ENCODE measurements around the gene SRMS.

Gene SRMS

DNA sequence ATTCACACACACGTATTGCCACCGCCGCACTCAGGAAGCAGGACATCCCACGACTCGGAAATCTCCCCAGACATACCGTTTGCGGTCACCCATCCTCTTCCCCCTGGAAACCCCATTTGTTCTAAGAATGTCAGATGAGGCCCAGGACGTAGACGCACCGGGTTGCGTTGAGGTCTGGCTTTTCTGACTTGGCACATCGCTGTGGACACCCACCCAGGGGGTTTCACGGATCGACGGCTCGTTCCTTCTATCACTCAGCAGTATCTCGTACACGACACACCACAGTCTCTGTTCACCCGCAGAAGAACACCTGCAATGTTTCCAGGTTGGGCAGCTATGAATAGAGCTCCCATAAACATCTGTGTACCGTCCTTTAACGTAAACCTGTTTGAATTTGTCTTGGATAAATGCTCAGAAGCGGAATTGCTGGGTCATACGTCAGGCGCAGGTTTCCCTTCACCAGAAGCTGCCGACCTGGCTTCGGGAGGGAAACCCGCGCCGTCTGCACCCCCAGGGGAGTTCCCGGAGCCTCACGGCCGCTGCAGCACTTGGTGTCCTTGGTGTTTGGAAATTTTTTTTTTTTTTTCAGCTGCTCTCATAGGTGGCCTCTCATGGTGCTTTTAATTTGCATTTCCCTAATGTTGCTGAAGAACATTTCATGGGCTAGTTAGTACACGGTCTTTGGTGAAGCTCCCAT lies 39.3 kb downstream of the SRMS start:
- intact Hi-C loops (cut with DNase I), result no loop called here
- peak in 3 of 10 donors; percentile 42 to 59 (median 55) for DNase-seq

DNA sequence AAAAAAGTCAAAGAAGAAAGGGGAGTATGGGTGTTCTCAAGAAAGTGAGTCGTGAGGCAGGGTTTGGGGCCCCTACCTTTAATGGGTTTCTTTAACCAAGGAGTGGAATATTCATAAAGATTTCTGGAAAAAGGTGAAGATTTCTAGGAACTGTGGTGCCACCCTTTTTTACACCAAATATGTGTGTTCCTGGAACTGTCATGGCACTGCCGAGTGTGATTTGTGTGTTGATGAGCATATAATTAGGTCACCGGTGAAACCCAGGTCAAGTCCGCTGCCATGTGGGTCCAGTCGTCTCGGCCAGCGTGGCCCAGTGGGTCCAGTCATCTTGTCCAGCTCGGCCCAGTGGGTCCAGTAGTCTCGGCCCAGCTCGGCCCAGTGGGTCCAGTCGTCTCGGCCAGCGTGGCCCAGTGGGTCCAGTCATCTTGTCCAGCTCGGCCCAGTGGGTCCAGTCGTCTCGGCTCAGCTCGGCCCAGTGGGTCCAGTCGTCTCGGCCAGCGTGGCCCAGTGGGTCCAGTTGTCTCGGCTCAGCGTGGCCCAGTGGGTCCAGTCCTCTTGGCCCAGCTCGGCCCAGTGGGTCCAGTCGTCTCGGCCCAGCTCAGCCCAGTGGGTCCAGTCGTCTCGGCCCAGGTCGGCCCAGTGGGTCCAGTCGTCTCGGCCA lies 40.3 kb downstream of the SRMS start:
- DNase-seq, result peak in 3 of 10 donors; percentile 57 to 78 (median 74)
- intact Hi-C loops (cut with DNase I), result no loop called here

DNA sequence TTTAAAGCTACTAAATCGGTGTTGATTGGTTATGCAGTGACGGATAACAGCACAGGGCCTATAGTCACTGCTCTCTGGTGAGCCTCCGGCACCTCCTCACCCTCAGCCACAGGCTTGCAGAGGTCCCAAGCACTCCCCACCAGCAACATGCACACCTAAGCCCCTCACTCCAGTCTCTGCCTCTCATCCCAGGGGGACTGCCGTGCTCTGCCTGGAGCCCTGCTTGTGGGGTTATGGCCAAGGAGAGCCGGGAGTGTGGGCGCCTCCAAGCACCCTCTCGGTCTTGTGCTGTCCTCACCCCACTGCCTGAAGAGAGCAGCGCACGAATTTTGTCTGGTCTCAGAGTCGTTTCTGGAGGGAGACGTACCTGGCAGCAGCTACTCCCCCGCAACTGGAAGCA lies 41.8 kb downstream of the SRMS start:
- intact Hi-C loops (cut with DNase I), result no loop called here
- peak in 3 of 10 donors; percentile 52 to 69 (median 67) for DNase-seq

DNA sequence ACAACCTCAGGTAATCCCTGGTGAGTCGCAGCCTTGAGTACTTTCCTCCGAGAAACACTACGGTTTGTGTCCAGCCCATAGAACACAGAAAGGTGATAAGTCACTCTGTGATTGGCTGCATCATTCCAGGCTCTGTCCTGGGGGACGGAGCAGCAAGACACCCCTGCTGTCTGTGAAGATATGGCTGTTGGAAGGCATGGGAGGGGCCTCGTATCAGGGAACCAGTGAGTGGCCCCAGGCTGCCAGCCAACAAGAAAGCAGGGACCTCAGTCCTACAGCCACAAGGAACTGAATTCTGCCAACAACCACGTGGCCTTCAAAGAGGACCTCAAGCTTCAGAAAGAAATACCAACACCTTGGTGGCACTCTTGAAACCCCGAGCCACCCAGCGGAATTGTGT lies 42.3 kb downstream of the SRMS start:
- peak in 3 of 10 donors; percentile 1 to 51 (median 9) for DNase-seq
- intact Hi-C loops (cut with DNase I), result no loop called here

DNA sequence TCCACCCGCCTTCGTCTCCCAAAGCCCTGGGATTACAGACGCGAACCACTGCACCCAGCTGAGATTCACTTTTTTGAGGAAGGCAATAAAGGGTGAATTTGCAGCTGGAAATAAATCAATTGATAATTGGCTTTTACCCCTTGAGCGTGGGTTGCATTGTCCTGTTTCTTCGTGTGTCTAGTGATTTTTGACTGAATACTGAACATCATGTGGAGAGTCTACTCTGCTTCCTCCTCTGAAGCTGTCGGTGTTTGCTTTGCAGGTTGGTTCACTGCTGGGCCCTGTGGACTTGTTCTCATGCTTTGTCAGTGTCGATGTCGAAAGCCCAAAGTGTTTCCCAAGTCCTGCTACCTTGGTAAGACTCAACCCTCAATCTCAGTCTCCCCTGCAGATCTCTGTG lies 42.9 kb downstream of the SRMS start:
- peak in 1 of 10 donors; percentile 6 for DNase-seq
- intact Hi-C loops (cut with DNase I), result no loop called here

DNA sequence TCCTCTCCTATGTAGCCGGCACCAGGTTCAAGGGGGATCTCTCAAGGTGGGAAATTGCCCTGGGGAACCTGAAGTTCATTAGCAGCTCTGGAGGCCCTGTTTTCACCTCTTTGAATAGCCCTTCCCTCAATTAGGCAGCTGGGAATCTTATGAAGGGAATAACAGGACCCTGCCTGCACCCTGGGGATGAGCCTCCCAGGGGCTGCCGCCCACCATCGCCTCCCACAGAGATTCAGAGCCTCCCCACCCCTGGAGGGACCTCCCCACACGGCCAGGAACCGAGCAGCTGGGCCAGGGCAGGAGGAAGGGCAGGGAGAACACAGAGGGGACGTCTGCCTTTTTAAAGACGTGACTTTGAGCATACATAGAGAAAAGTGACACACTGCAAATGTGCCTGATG lies 44.0 kb downstream of the SRMS start:
- intact Hi-C loops (cut with DNase I), result no loop called here
- peak in 3 of 10 donors; percentile 4 to 23 (median 11) for DNase-seq

DNA sequence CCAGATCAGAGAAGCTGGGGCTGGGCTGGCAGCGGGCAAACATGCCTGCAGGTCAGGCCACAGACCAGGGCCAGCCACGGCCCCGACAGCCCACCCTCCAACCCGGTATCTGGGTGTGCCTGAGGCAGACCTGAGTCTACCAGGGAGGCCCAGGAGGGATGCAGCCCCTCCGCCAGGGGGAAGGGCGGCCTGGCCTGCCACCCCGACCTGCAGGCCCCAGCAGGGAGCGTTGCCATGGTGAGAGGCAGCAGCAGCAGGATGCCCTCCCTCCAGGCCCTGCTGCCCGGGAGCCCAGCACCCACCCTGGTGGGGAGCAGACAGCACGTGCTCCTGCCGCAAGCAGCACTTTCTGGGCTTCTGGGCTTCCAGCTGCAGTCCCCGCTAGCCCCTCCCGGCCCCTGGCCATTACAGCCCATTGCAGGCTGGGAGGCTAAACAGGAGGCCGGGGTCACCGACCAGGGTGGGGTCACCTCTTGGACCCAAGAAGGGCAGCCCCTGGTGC lies 44.8 kb downstream of the SRMS start:
- intact Hi-C loops (cut with DNase I), result no loop called here
- DNase-seq, result peak in 3 of 10 donors; percentile 83 to 89 (median 86)

DNA sequence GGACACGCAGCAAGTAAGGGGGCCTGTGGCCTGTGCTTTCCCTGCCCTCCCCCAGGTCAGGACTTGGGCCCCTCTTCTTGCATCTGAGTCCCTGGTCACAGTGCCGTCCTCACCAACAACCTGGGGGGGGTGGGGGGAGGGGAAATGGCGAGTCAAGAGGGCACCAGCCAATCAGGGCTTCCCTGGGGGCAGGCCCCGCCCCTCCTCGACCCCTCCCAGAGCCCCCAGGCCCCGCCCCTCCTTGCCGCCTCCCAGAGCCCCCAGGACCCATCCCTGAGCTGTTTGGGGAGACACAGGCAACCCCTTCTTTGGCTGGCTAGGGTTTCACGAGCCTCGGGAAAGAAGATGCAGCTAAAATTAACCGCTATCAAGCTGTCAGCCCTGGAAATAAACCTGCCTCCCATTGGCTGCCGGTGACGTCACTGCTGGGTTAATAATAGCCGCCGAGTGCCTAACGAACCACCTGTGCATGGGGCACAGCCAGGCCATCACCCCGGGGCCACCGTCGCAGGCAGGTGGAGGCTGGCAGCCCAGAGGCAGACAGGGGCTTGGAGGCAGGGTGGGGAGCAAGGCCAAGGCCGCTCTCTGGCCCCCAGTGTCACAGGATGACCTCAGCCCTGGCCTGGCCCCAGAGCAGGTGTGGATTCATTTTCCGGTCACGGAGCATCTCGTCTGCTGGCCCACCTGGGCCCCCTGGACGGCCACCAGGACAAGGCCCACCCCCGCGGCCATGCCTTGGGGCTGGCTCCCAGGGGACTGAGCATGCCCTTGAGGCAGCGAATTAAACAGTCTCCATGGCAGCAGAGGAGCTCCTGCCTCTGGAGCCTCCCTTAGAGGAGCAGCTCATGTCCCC lies 45.5 kb downstream of the SRMS start:
- DNase-seq, result peak in 9 of 10 donors; percentile 46 to 97 (median 87)
- intact Hi-C loops (cut with DNase I), result no loop called here

DNA sequence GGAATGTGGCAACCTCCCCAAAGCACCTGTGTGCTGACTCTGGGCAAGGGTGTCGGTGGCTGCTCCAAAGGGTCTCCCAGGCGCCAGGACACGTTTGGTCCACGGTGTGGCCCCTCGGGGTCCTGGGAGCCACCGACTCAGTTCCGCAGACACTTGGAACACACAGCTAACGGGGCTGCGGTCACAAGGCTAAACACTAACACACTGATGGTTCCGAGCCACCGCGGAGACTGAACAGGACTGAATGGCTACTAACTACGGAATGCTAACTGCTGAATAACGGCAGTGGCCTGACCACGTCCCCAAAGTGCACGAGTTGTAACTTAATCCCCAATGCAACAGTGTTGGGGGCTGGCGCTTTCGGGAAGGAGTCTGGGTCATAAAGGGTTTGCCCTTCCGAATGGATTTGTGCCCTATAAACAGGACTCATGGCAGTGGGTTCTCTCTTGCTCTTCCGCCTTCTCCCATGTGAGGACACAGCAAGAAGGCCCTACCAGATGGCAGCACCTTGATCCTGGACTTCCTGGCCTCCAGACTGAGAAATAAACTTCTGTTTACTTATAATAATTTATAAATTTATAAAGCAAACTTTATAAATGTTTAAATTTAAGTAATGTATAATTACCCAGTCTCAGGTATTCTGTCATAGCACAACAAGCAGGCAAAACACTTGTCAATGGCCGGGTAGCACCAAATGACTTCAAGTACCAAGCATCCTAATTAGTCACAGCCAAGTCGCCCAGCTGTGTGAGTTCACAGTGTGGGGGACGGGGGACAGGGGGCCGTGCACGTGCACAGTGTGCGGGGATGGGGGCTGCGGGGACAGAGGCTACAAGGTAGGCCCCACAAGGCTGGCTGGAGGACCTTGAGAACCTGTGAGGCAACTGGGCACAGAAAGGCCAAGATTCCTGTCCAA lies 46.4 kb downstream of the SRMS start:
- intact Hi-C loops (cut with DNase I), result no loop called here
- peak in 3 of 10 donors; percentile 59 to 68 (median 61) for DNase-seq

DNA sequence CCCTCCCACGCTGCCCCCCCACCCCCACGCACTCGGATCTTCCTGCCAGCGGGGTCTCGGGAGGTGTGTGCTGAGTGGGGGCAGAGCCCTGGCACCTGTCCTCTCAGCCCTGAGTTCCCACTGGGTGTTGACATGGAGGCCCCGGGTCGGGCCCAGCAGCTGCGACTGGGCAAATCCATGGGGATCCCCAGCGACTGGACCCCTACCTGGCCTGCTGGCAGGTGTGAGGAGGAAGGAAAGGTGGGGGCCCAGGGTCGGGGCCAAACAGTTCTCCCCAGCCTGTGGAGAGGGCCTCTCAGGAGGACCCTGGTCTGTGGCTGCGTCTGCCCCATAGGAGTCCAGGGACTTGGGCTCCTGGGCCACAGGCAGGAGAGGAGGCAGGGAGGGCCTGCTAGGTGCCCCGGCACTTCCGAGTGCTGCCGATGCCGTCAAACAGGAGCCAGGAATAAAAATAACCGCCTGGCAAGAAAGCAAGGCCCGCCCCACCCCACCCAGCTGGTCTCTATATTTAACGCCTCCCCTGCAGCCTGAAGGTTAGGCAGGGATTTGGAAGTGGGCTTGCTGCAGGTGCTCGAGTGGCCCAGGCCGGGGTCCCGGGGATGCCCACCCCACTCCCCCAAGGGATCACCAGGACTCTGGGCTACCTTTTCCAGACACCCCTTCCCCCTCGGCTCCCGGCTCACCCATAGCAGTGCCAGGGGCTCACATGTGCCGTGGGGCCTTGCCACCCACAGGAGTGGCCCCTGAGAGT lies 47.2 kb downstream of the SRMS start:
- intact Hi-C loops (cut with DNase I), result no loop called here
- peak in 3 of 10 donors; percentile 69 to 75 (median 71) for DNase-seq

DNA sequence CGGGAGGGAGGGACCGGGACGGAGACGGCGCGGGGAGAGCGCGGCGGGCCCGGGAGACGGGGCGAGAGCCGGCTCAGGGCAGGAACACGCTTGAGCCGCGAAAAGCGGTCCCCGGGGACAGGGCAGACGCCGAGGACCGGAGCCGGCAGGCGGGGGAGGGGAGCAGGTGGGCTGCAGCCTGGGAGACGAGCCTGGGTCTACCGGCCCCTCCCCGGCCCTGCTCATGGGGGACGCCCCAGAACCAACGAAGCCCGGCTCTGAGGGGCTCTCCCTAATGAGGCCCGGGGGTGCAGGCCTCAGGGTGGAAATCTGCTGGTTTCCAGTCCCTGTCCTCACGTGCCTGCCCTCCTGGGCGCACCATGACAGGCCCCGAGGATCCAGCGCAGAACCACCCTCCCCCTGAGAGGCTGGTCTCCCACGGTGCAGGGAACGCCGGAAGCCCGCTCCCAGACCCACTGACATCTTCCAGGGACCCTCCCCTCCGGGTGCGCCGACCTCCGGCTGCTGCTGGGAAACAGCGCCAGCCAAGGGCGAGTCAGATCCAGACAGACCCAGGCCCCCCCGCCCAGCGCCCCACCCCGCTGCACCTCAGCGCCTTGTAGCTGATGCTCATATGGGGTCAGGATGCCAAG lies 48.1 kb downstream of the SRMS start:
- intact Hi-C loops (cut with DNase I), result no loop called here
- DNase-seq, result peak in 3 of 10 donors; percentile 70 to 80 (median 73)

DNA sequence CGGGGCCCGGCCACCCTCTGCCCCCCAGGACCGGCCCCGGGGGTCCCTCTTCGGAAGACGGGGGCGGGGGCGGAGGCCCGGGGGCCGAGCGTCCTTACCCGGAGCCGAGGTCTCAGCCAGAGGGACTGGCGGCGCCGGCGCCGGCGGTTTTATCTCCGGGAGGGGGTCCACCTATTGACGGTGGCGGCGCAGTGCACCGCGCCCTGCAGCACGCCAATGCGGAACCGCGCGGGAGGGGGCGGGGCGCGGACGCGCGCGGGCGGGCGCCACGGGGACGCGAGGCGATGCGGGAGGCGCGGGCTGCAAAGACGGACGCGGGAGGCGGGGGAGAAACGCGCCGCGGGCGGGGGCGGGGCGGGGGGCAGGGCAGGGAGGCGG lies 48.6 kb downstream of the SRMS start, which contains the start of gene EEF1A2:
Gene EEF1A2 (minus strand): TSS at position 124 of the 378 bp plus-strand sequence. CDS start 1,320 bp downstream, outside the sequence.
- intact Hi-C loops (cut with DNase I), result no loop called here
- peak in 9 of 10 donors; percentile 47 to 96 (median 72) for DNase-seq

DNA sequence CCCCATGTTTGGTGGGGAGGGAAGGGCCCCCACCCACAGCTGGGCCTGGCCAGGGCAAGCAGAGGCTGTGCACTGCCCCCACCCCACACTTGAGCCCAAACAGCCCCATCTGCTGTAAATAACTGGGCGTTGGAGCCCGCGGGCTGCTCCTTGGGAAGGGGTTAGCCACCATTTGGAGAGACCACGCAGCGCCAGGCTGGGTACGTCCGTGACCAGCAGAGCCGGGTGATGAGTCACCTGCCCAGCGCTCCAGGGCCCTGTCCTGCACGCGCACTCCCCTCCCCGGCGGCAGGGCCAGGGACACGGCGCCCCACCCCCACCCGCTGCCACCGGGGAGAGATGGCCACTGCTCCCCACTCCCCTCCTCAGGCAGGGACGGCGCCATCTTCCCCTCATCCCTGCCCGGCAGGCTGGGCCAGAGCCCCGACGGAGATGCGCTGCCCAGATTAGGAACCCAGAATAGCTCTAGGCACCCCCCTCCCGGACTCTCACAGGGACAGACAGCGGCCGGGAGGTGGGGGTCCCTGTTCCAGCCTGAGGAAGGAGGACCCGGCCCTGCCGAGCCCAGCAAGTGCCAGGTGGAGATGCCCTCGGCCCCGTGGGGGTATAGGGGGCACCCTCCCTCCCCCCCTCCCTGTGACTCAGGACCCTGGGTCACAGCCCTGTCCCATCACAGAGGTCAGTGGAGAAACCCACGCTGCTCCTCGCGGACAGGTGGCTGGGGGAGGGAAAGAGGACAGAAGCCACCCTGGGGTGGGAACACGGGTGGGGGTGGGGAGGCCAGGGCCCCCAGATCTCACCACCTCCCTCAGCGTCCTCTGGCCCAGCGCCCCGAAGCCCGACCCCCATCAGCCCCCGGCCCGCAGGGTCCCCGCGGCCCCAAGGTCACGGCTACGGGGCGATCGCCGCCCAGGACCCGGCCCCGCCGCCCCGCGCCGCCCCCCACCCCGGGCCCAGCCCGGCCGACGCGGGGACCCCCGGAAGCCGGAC lies 49.3 kb downstream of the SRMS start:
- peak in 3 of 10 donors; percentile 87 to 92 (median 89) for DNase-seq
- intact Hi-C loops (cut with DNase I), result no loop called here

DNA sequence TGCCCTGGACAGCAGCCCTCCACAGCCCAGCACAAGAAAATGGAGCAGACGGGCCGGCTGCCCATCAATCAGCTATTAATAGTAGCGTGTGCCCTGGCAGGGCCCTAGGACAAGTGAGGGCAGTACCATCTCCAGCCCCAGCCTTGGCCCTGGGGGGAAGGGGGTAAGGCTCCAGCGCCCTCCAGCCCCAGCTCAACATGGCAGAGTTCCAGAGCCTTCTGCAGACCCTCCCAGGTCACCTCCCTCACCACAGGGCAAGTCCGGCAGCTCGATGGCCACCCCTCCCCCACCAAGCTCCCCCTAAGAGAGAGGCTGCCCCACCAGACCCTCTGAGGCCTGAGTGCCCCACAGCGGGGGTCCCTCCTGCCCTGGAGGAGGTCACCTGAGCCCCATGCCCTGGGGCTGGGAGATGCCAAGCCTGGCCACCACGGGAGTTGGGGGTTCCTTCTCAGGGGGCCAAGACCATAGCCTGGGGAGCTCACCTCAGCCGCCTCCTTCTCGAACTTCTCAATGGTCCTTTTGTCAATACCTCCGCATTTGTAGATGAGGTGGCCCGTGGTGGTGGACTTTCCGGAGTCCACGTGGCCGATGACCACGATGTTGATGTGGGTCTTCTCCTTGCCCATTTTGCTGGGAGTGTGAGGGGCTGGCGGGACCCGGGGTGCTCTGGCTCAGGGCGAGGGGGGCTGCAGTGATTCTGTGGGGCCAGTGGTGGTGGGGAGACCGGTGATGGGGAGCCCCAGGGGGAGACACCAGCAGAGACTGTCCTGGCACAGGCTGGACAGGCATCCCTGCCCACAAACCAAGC lies 50.2 kb downstream of the SRMS start:
- DNase-seq, result peak in 3 of 10 donors; percentile 47 to 69 (median 57)
- intact Hi-C loops (cut with DNase I), result no loop called here

DNA sequence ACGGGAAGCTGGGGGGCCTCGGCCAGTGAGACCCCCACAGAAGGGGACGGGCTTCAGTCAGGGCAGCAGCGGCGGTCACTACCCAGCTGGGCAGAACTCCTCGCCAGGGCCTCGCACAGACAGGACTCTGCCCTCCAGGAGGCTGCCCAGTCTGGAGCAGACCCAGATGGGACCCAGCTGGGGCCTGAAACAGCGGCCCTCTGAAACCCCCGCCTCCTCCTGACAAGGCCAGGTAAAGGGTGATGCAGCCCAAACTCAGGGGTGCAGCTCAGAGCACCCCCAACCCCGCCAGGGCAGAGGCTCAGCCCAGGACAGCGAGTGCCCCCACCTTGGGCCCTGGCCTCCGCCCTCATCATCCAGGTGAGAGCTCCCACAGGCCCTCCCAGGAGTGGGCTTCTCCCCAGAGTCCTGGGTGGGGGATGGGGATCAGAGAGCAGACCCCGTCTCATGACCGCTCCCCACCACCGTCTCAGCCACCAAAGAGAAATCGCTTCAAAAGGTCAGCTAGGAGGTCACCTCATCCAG lies 50.9 kb downstream of the SRMS start:
- peak in 3 of 10 donors; percentile 57 to 81 (median 76) for DNase-seq
- intact Hi-C loops (cut with DNase I), result loop anchor here (1.0 kb wide), 2 partner anchors 24 to 478 kb away; partner anchors contain the start of gene PPDPF
